SK-MEL-5 (cell line): ENCODE data around the gene AKR1C3. TPM values are rescaled to one million over a fixed set of nuclear protein-coding genes. Genes with fewer than 3 reads are reported as not detected.

Experiments
- small RNA-seq, 2 experiments: library from RNA; depleted of rRNA; stranded (forward); fragments of <200 nt; gene quantifications; one replicate each; pipeline ENCODE3, GENCODE V24; 2014
- total RNA-seq: library from RNA; depleted of rRNA; stranded (reverse); fragments of >200 nt; shearing (Covaris generic); gene quantifications from 2 replicates; pipeline ENCODE4 v1.2.3, GENCODE V29; 2014; rRNA removed

AKR1C3 gene
- total RNA-seq, 1 experiment from 2014 or later = not detected

Small RNA genes lying within 50 kb of the gene (small RNA-seq; reads per million reads assigned to genes)
- 0 reads per million in 2 experiments for gene RF00096

Other genes starting within 250 kb of the AKR1C3 start
- gene AKR1C1, start 131.0 kb upstream of the AKR1C3 start, total RNA-seq = 0.24 and 0.27 TPM in 2 replicates
- gene AKR1C2, start 90.6 kb upstream of the AKR1C3 start, total RNA-seq = not detected in 2 replicates
- gene AKR1C8, start 90.7 kb downstream of the AKR1C3 start, total RNA-seq = not detected in 2 replicates
- gene AKR1C4, start 102.4 kb downstream of the AKR1C3 start, total RNA-seq = not detected in 2 replicates